HG03064 (cell line): ENCODE data around the gene CCDC50.

Experiments
- ATAC-seq: cut with Tn5 transposase; IDR thresholded peaks from one replicate; pipeline ENCODE4 v1.9.1; 2021; ENCODE audit warnings: low read depth; ENCODE audit not compliant: unreplicated experiment

CCDC50 gene

DNA sequence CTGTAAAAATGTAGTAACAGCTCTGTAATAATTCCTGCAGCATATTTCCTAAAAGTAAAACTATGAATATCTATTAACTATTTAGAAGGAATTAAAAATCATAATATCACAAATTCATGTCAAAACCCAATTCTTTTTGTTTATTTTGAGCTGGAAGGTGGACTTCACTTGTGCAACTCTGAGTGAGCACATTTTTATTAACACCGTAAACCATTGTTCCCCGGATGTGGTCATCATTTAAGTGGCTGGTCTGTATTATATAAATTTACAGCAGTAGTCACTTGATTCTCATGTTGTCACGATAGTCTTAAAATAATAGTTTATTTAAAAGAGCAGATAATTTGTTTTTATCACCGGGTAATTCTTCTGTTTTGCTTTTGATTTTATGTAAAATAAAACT lies 44.1 kb downstream of the CCDC50 start:
- ATAC-seq: no peak

DNA sequence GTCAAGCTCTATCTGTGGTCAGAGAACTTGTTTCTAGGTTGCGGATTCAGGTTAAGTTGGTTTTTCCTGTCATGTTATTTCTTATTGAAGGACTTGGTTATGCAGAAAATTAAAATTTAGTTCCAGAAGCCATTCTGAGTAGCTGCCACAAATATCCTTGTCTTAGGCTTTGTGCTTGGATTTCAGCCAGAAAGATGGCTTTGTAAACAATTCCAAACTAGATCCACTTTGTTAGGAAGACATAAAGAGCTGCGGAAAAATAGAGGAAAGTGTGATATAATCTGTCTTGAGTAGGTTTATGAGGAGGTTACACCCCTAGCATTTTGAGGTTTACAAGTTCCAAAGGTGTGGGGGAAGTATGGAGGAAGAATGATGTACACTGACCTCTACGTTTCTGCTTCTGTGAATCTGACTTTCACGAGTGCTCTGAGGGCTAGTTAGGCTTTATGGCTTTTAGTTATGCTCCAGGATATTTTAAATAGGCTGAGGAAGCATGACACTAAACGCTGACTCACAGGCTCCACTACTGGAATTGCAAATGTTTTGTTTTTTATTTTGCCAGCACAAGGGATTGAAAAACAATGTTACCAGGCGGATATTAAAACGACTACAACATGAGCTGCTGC lies 47.4 kb downstream of the CCDC50 start:
- ATAC-seq: no peak

DNA sequence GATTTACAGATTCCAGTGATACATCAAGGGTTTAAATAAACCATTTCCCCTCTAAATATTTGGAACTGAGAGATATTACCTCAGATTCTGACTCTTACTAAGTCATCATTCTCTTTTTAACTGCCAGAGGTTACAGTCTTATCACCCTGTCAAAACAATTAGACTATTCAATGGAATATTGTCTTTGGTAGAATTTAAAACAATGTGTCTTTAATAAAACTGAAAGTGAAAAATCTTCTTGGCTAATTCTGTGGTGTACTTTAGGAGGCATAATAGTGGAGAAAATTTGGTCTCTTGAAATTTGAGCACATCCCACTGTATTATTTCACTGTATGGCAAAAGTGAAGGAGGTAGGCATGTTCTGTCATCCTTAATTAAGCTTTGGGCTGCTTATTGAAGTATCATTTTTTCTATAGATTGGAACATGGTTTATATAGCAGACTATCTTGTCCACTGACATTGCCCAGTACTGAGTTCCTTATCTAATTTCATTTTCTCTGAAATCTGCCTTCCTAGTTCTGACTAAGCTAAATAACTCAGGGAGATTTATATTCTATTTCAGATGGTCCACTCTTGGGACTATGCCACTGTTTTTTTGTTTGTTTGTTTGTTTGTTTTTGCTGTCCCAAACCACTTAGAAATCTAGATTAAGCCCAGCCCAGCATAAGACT lies 49.1 kb downstream of the CCDC50 start:
- no peak for ATAC-seq

DNA sequence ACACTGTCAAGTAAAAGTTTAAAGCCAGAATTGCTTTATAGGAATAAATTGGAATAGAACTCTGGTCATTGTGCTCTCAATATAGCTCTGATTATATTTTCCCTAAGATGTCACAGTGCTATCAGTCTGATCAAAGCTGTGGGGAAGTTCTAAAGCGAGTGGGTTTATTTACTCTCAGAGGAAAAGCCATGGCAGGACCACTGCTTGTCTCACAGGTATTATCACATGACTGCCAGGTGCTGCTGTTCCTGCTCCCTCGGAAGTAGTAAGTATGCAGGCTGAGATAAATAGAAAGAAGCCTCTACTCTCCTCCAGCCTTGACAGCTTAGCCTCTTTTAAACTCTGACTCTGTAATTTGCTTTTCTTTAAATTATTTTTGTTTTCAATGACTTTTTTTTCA lies 50.3 kb downstream of the CCDC50 start:
- no peak for ATAC-seq

DNA sequence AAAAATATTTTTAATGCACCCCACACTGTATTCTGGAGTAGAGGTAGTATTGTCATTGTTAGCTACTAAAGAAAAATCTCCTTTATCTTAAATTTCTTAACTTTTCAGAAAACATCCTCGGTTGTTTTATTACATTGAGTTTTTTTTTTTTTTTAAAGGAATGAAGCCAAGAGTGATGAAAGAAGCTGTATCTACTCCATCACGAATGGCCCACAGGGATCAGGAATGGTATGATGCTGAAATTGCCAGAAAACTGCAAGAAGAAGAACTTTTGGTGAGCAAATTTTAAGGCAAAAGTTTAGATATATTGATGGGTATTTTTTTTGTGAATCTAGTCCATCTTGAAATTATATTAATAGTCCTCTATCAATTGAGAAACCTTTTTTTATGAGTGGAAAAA lies 50.8 kb downstream of the CCDC50 start:
- ATAC-seq: no peak

GRCh38 chr3:191381303-191381702 lies 52.1 kb downstream of the CCDC50 start:
- ATAC-seq: no peak

- no peak for ATAC-seq
Observed at GRCh38 chr3:191382661-191383060, 53.5 kb downstream of the CCDC50 start.

- no peak for ATAC-seq
Observed at GRCh38 chr3:191383124-191383523, 53.9 kb downstream of the CCDC50 start.

DNA sequence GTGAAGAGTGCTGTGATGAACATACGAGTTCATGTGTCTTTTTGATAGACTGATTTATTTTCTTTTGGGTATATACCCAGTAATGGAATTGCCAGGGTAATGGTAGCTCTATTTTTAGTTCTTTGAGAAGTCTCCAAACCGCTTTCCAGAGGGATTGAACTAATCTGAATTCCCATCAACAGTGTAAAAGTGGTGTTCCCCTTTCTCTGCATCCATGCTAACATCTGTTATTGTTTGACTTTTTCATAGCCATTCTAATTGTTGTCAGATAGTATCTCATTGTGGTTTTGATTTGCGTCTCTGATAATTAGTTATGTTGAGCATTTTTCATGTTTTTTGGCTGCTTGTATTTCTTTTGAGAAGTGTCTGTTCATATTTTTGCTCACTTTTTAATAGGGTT lies 55.9 kb downstream of the CCDC50 start:
- no peak for ATAC-seq

DNA sequence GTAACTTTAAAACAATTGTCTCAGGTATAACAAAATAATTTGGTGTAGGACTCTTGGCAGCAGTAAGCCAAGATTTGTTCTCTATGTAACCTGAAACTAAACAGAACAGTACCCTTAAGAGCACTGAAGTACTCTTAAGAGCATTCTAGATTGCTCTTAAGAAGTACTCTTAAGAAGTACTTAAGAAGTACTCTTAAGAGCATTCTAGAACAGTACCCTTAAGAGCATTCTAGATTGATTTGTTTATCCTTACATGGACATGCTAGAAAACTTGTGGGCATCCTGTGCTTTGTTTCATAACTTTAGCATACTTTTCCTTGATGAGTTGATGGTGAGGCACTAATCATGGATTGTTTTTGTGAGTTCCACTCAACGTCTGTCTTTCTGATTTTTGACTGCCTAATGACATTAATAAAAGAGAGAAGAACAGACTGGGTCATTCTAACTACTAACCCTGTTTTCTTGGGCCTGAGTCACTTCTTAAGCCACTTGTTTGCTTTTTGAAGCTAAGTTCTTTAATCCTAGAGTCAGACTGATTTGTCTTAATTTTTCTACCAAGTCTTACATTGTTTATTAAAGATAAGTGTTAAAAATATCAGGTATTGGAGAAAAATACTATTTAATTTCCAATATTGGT lies 58.4 kb downstream of the CCDC50 start:
- no peak for ATAC-seq

- ATAC-seq: no peak
Observed at GRCh38 chr3:191388823-191389222, 59.6 kb downstream of the CCDC50 start.

- no peak for ATAC-seq
Observed at GRCh38 chr3:191390580-191390979, 61.4 kb downstream of the CCDC50 start.

- no peak for ATAC-seq
Observed at GRCh38 chr3:191391861-191392808, 62.9 kb downstream of the CCDC50 start.

DNA sequence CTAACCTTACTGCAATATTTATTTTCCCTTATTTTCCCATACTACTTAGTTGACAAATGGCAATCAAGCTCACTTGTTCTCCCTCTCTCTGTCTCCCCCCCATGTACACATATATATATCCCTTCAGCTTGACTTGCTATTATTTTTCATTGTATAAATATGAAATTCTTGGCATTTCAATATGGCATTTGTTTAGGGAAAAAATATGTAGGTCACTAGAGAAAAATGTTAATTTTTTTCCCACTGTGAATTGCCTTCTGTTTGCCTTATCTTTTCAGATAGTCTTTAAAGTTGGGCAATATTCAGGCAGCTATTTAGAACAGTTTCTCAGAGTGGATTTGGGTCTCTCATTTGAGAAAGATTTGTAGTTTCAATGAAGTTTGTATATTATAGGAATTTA lies 64.0 kb downstream of the CCDC50 start:
- ATAC-seq: no peak

DNA sequence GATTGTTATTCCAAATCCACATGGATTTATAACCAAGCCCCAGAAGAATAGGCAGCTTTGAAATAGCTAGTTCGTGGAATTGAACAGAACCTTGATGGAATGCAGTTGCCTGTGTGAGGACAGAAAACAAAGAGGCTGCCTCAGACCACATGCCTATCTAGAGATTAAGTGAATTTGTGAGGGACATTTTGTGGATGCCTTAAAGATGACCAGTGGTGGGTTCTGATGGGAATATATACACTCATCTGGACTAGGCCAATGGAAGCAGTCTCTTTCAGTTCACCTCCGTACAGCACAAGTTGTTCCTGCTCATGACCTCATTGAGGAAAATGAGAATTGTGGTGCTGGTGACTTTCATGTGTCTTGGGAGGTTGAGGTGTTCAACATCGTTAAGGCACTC lies 68.6 kb downstream of the CCDC50 start:
- no peak for ATAC-seq

DNA sequence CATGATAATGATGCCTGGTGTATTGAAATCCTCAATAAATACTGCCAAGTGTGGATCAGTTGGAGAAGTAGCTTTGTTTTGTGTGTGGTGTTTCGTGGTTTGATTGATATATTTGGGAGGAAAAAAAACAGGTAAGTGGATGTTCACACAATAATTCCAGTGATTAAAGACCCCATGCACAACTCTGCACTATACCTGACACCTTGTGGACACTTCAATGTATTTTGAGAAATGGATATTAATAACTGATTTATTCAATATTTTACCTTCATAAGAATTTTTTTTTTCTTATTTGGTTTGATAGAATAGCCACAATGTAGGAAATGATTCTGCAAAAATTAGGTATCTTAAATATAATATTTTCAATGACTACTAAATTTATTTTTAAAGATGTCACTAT lies 69.4 kb downstream of the CCDC50 start:
- no peak for ATAC-seq

DNA sequence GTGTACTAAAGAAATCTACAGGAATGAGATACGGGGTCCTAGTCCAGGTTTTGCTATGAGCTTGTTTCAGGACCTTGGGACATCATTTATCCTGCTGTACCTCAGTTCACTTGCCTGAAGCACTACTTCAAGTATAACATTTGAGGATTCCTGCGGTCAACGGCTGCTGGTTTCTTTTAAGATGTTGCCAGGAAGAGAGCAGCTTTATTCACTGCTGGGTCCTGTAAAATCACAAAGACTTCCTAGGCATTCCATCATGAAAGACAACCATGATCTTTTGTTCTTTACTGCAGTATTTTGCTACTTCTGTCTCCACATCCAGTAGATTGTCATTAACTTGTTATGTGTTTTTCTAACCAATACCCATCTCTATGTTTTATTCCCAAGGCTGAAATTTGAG lies 70.7 kb downstream of the CCDC50 start:
- no peak for ATAC-seq

DNA sequence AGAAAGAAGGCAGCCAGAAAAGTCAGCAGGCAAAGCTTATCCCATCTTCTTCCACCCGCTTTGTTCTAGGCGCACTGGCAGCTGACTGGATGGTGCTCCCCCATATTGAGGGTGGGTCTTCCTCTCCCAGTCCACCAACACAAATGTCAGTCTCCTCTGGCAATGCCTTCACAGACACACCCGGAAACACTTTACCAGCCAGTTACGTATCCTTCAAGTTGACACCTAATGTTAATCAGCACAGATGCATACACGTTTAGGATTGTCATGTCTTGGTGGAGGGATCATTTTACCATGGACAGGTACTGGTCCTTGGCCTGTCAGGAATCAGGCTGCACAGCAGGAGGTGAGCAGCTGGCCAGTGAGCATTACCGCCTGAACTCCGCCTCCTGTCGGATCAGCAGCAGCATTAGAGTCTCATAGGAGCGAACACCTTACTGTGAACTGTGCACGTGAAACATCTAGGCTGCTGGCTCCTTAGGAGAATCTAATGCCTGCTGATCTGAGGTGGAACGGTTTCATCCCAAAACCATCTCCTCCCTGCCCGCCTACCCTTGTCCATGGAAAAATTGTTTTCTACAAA lies 72.7 kb downstream of the CCDC50 start:
- ATAC-seq: no peak

- ATAC-seq: no peak
Observed at GRCh38 chr3:191409791-191410359, 80.7 kb downstream of the CCDC50 start.

DNA sequence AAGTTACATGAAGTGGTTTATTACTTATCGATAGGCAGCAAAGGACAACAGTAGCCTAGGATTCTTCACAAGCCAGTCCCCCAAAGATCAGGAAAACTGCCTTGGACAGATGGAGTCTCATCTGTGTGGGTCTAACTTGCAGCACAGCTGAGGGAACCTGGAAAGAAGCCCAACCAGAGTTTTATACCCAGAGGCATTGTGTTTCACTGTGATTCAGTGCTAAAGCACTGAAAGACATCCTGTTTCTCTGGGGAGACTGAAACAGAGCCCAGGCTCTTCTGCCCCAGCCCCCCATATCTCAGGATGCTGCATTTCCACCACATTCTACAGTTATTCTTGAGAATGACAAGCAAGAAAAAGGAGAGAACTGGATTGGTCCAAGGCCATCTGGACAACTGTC lies 83.6 kb downstream of the CCDC50 start:
- no peak for ATAC-seq
